T47D (cell line): ENCODE measurements around the gene TTC3.
"Not testable (repeated sequence)": the region's sequence is repeated elsewhere in the genome, so short reads cannot be mapped to it uniquely, and the experiment has no call there.

Source experiments
- DNase-seq, 2 experiments: peaks; one replicate each; pipeline versions ENCODE4 v3.0.0 to v3.0.0-alpha.2; 2011 to 2012; ENCODE audit warnings: low read depth in 1 of 2, low spot score in 1 of 2
- JUND ChIP-seq: IDR thresholded peaks from 2 replicates; pipeline ENCODE4 v1.6.1; 2012; ENCODE audit warnings: low read depth
- in situ Hi-C: cut with HindIII; loops from 2 replicates; pipeline ENCODE4 v1.10.0; 2016; ENCODE audit warnings: low sequenced_read_pairs, low pct_unique_long_range_greater_than_20kb

TTC3 gene

DNA sequence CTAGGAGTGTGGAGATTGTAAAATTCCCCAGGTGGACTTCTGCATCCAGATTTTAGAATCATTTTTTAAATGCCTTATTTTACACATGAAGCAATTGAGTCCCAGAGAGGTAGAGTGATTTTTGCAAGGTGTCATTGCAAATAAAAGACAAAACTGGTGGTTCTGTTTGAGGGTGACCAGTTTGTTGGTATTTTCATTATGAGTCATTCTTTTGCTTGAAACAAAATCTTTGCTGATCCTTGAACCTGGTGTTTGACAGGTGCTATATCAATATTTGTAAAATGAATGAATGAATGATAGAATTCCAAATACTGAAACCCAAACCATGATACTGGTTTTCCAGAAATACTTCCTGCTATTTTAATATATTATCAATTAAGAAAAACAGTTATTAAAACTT lies 44.1 kb downstream of the TTC3 start:
- no peak for DNase-seq
- TF ChIP-seq JUND, result no peak
- in situ Hi-C loops, result no loop called here

DNA sequence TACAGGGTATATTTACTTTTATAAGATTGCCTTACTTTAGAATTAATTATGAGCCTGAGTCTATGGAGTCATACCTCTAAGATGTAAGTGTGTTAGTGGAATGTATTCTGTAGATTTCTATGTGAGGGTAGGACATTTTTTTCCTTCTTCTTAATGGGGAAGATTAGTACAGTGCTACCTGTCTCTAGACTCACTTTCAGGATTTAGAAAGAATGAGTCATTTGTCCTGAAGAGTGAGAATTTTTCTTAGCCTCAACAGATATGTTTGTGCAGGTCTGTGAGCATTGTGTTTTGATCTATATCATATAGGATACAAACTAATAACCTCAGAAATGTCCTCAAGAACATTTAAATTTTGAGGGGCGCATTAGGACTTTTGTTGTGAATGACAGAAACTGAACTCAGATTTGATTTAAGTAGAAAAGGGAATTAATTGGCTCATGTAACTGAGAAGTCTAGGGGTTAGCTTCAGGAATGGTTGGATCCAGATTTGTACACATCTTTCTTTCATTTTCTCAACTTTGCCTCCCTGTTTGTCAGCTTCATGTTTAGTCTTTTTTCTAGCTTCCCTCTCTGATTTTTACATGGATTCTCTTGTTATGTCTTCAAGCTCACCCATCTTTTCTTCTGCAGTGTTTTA lies 45.3 kb downstream of the TTC3 start:
- no peak for TF ChIP-seq JUND
- in situ Hi-C loops, result no loop called here

DNA sequence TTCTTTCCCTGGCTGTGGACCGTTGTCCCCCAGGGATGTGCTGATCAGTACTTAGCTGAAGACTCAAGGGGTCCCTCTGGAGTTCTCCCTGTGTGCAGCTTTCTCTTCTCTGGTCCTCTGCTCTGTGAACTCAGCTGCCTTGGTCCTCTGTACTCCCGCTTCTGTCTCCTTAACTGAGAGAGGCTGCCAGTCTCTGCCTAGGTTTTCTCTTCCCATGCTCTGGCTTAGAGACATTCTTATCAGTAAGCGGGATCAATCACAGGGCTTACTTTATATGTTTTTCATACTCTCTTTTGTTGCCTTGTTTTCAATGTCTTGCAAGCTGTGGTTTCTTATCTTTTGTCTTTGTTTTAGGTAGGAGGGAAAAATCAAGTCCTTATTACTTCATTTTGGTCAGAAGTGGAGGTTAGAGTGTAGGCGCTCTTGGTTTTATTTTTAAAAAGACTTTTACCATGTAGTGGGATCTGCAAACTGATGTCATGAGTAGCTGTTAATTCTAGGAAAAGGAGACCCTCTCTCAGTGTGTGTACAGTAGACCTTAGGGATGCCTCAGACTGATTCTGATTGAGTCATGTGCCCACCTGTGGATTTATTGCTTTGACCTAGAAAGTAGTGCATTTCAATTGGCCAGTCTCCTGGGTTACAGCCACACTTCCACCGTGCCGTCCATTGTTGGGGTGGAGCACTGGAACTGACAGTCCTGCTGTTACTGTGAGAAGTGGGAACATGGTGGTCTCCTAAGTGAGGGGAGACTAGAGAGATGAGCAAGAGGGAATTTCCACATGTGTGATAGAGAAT lies 46.6 kb downstream of the TTC3 start:
- no peak for TF ChIP-seq JUND
- no peak for DNase-seq
- in situ Hi-C loops, result no loop called here

More for the DNA sequence above, 45.3 kb downstream of the TTC3 start:
- DNase-seq, result no peak

DNA sequence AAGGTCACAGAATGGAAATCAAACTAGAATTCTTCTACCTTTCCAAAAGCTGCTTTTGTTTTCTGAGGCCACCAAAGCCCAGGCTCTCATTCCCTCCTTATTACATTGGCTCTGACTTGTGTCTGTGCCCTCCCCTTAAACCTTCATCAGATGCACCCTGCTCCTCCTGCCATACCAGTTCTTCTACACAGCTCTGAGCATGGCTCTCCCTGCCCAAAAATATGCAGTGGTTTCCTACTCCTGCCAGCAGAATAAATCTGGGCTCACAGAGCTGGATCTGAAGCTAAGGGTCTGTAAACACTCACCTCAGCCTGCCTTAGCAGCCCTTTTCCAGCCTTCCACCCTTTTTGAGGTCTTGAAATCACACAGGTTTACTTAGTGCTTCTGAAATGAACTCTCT lies 55.0 kb downstream of the TTC3 start:
- TF ChIP-seq JUND, result no peak
- peak; percentile 45 to 89 for DNase-seq
- in situ Hi-C loops, result no loop called here

DNA sequence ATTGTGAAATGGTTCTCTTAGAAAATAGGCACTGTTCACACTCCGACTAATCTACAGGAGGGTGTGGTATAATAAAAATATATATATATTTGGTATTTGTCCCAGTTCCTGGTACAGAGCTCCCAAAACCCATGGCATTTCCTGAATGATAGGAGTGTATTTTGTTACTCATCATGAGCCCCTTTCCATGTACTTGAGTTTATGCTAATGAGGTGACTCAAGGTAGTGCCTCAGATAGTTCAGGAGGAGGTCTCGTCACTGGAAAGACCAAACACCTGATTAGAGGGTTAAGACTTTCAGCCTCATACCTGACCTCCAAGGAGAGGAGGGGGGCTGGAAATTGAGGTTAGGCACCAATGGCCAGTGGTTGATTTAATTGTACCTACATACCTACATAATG lies 57.9 kb downstream of the TTC3 start:
- no peak for TF ChIP-seq JUND
- in situ Hi-C loops, result no loop called here
- no peak for DNase-seq

DNA sequence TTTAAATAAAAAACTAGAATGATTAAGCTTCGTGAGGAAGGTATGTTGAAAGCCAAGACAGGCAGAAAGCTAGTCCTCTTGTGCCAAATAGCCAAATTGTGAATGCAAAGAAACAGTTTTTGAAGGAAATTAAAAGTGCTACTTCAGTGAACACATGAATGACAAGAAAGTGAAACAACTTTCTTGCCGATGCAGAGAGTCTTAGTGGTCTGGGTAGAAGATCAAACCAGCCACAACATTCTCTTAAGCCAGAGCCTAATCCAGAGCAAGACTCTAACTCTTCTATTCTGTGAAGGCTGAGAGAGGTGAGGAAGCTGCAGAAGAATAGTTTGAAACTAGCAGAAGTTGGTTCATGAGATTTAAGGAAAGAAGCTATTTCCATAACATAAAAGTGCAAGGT lies 63.2 kb downstream of the TTC3 start:
- DNase-seq, result no peak
- in situ Hi-C loops, result no loop called here
- no peak for TF ChIP-seq JUND

DNA sequence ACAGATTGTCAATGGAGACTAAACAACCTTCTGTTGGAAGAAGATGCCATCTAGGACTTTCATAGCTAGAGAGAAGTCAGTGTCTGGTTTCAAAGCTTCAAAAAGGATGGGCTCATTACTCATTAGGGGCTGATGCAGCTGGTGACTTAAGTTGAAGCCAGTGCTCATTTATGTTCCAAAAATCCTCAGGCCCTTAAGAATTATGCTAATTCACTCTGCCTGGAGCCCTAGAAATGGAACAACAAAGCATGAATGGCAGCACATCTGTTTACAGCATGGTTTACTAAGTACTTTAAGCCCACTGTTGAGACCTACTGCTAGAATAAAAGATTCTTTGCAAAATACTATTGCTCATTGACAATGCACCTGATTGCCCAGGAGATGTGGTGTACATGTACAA lies 63.7 kb downstream of the TTC3 start:
- DNase-seq, result no peak
- TF ChIP-seq JUND, result no peak
- in situ Hi-C loops, result no loop called here

DNA sequence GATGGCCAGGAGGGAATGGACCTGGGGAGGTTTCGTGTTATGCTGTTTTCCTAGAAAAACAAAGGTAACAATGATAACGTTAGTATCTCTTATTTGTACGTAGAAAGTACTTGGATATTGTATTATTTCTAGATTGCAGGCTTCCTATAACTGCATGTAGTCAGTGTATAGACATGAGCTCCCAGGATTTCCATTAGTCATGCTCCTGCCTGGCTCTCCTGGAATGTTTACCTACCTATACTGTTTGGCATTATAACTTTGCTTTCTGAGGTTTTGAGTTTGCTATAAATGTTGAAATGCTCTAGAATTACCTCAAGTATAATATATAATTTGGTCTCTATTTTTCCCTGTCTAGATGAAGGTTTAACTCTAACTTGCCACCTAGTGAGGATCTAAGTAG lies 66.1 kb downstream of the TTC3 start:
- TF ChIP-seq JUND, result no peak
- peak in 1 of 2 experiments; percentile 8 for DNase-seq
- in situ Hi-C loops, result no loop called here

DNA sequence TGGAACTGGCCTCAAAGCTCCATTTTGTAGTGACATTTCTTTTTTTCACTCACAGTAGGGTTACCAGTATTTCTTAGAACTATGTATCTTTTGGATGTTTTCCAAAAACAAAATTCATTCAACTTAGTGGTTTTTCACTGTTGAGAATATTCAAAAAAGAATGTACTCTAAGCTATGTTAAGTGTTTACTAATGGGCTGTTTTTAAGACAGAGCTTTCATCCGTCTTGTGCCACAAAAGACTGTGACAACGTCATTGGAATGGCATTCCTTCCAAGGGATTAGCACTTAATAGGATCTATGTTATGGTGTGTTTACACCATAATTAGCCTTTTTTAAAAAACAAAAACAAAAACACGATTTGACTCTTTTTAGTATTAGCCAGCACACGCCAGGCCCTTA lies 66.8 kb downstream of the TTC3 start:
- TF ChIP-seq JUND, result no peak
- in situ Hi-C loops, result no loop called here
- DNase-seq, result no peak

DNA sequence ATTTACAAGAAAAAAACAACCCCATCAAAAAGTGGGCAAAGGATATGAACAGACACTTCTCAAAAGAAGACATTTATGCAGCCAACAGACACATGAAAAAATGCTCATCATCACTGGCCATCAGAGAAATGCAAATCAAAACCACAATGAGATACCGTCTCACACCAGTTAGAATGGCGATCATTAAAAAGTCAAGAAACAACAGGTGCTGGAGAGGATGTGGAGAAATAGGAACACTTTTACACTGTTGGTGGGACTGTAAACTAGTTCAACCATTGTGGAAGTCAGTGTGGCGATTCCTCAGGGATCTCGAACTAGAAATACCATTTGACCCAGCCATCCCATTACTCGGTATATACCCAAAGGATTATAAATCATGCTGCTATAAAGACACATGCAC lies 70.3 kb downstream of the TTC3 start:
- DNase-seq, in situ Hi-C loops: not testable (repeated sequence)

DNA sequence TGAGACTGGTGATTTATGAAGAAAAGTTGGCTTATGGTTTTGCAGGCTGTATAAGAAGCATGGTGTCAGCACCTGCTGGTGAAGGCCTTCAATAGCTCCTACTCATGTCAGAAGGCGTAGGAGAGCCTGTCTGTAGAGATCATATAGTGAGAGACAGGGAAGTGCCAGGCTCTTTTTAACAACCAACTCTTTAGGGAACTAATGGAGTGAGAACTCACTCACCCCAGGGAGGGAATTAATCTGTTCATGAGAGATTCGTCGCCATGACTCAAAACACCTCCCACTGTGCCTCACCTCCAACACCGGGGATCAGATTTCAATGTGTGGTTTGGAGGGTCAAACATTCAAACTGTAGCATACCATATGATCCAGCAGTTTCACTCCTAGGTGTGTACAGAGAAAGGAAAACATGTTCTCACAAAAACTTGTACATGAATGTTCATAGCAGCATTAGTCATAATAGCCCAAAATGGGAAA lies 72.6 kb downstream of the TTC3 start:
- DNase-seq, result peak in 1 of 2 experiments; percentile 32
- in situ Hi-C loops, result no loop called here
- TF ChIP-seq JUND, result no peak

DNA sequence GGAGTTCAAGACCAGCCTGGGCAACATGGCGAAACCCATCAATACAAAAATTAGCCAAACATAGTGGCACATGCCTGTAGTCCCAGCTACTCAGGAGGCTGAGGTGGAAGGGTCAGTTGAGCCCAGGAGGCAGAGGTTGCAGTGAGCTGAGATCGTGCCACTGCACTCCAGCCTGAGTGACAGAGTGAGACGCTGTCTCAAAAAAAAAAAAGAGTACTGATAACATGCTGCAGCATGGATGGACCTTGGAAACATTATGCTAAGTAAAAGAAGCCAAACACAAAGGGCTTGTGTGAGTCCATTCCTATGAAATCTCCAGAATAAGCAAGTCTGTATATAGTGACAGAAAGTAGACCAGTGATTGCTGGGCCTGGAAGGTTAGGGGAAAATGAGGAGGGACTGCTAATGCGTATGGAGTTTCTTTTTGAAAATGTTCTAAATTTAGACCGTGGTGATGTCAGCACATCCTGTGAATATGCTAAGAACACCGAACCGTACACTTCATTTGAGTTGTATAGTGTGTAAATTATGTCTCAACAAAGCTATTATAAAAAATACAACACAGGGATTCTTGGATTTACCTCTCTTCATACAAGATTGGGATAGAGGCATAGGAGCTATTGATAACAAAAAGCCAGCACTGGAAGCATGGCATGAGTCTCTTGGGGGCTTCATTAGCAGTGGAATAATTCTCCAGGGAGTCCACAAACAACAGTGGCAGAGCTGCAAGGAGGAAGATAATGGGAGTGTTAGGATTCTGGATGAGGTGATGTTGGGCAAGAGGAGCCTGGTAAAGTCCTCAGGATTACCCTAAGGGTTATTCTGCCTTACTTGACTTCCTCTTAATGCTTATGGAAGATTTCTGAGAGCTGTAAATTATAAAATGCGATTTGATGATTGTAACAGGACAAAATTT lies 73.5 kb downstream of the TTC3 start:
- DNase-seq, result no peak
- in situ Hi-C loops, result no loop called here
- no peak for TF ChIP-seq JUND

DNA sequence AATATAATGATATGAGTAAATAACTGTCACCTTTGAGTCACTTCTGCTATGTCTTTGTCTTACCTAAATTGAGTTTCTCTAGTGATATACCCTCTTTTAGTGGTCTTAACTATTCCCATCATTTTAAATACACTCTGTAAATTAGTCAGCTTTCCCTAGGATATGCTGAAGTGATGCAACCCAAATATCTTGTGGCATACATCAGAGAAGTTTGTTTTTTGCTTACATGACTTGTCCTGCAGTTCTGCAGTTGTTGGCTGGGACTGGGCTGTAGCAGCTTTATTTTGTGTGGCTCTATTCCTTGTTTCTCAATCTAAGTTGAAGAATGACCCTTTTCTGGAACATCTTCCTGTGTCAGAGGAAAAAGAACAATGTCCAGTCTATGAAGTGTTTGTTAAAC lies 76.4 kb downstream of the TTC3 start:
- no peak for TF ChIP-seq JUND
- DNase-seq, result no peak

More for the DNA sequence above, 76.4 kb downstream of the TTC3 start:
- in situ Hi-C loops, result no loop called here
